A549 (cell line): Measurements from ENCODE around the gene HCFC1R1. TPM values are rescaled to one million over a fixed set of nuclear protein-coding genes. Genes with fewer than 3 reads are reported as not detected.

Experiments
- ATAC-seq, 2 experiments: fragments of 200-7000 bp in 1 of 2; fragments of >200 bp in 1 of 2; cut with Nextera tagmentation in 1 of 2; cut with Tn5 transposase in 1 of 2; 3 replicates each; pipeline versions ENCODE4 v1.8.0 to v1.9.1; 2018 to 2020; ENCODE audit warnings: mild to moderate bottlenecking in 1 of 2, moderate library complexity in 1 of 2
- CTCF ChIA-PET: fragments of 300-600 bp; sonication (Branson Sonifier 250); formaldehyde crosslinking; extraction: SDS; loops from one replicate; lab custom pipeline; 2021; ENCODE audit warnings: antibody characterized with exemption, inconsistent platforms; lab: Yijun Ruan, JAX
- POLR2A ChIA-PET: fragments of 350-600 bp; formaldehyde crosslinking; extraction: SDS; loops from one replicate; lab custom pipeline; 2021; ENCODE audit warnings: antibody characterized with exemption, inconsistent platforms; lab: Yijun Ruan, JAX
- DNase-seq, 2 experiments: peaks; one replicate each; pipeline versions ENCODE4 v3.0.0 to v3.0.0-alpha.2; 2011 to 2016; ENCODE audit warnings: low read depth in 1 of 2, low spot score in 1 of 2
- FAIRE-seq: peaks from 2 replicates; lab custom pipeline; 2011; peaks lifted over from hg19 to GRCh38; lab: Jason Lieb, UNC
- H3K27ac ChIP-seq, 2 experiments: fragments of >200 bp; sonication (Bioruptor Twin); formaldehyde crosslinking; 3 replicates each; pipeline ENCODE4 v1.5.1; 2016 to 2017
- H3K4me1 ChIP-seq: fragments of >200 bp; sonication (Bioruptor Twin); formaldehyde crosslinking; 3 replicates; pipeline ENCODE4 v1.6.1; 2016
- H3K4me2 ChIP-seq: fragments of >200 bp; sonication (Bioruptor Twin); formaldehyde crosslinking; 3 replicates; pipeline ENCODE4 v1.6.1; 2016
- H3K4me3 ChIP-seq: fragments of >200 bp; sonication (Bioruptor Twin); formaldehyde crosslinking; 3 replicates; pipeline ENCODE4 v1.5.1; 2016
- H3K9me3 ChIP-seq: fragments of >200 bp; sonication (Bioruptor Twin); formaldehyde crosslinking; 3 replicates; pipeline ENCODE4 v1.6.1; 2016
- ATOH8 ChIP-seq: fragments of 250-450 bp; sonication (Bioruptor Pico); IDR thresholded peaks from 2 replicates; pipeline ENCODE4 v1.5.0; 2020; ENCODE audit warnings: low read depth, mild to moderate bottlenecking, moderate library complexity
- CBX8 ChIP-seq: fragments of 200-600 bp; sonication (generic); IDR thresholded peaks from 2 replicates; pipeline ENCODE4 v1.6.1; 2016
- E2F6 ChIP-seq: IDR thresholded peaks from 2 replicates; pipeline ENCODE4 v1.6.1; 2012; ENCODE audit warnings: low read depth, borderline replicate concordance
- FOSL2 ChIP-seq, 2 experiments: fragments of 450-650 bp in 1 of 2; fragments of >200 bp in 1 of 2; sonication (Bioruptor Twin) in 1 of 2; formaldehyde crosslinking; IDR thresholded peaks; 2 replicates each; pipeline versions ENCODE4 v1.5.0 to v1.6.1; 2016 to 2020; ENCODE audit warnings: mild to moderate bottlenecking in 1 of 2, moderate library complexity in 1 of 2
- FOXS1 ChIP-seq: fragments of 250-450 bp; sonication (Bioruptor Pico); IDR thresholded peaks from 2 replicates; pipeline ENCODE4 v1.5.0; 2020; ENCODE audit warnings: mild to moderate bottlenecking, moderate library complexity
- GATA3 ChIP-seq: IDR thresholded peaks from 2 replicates; pipeline ENCODE4 v1.6.1; 2012; ENCODE audit warnings: borderline replicate concordance
- JUN ChIP-seq, 2 experiments: fragments of >200 bp; sonication (Bioruptor Twin); formaldehyde crosslinking; IDR thresholded peaks; 2 replicates in 1 of 2; 3 replicates in 1 of 2; pipeline ENCODE4 v1.6.1; 2016 to 2017
- MYC ChIP-seq: IDR thresholded peaks from 2 replicates; pipeline ENCODE4 v1.6.1; 2012; ENCODE audit warnings: mild to moderate bottlenecking, inconsistent platforms, low read length, improper control_type of control experiment, borderline replicate concordance
- NPAS2 ChIP-seq: fragments of 250-450 bp; sonication (Bioruptor Pico); IDR thresholded peaks from 2 replicates; pipeline ENCODE4 v1.8.0; 2022; ENCODE audit warnings: mild to moderate bottlenecking, moderate library complexity, borderline replicate concordance
- NR3C1 ChIP-seq: fragments of >200 bp; sonication (Bioruptor Twin); formaldehyde crosslinking; IDR thresholded peaks from 3 replicates; pipeline ENCODE4 v1.6.1; 2017
- PBX3 ChIP-seq: IDR thresholded peaks from 2 replicates; pipeline ENCODE4 v1.6.1; 2012
- PHF8 ChIP-seq: fragments of 200-600 bp; sonication (generic); IDR thresholded peaks from 2 replicates; pipeline ENCODE4 v1.6.1; 2016; ENCODE audit warnings: low read depth, mild to moderate bottlenecking, antibody characterized with exemption, moderate library complexity, borderline replicate concordance
- POLR2A ChIP-seq: IDR thresholded peaks from 2 replicates; pipeline ENCODE4 v1.6.1; 2012; ENCODE audit warnings: mild to moderate bottlenecking, low read length
- RFX5 ChIP-seq: fragments of 450-650 bp; IDR thresholded peaks from 2 replicates; pipeline ENCODE4 v1.7.1; 2014; ENCODE audit warnings: antibody characterized with exemption, mild to moderate bottlenecking, moderate library complexity
- ZFP36 ChIP-seq: fragments of 450-650 bp; IDR thresholded peaks from 2 replicates; pipeline ENCODE4 v1.6.1; 2014; ENCODE audit warnings: borderline replicate concordance; ENCODE audit not compliant: partially characterized antibody
- WGBS: methylation state at CpG from one replicate; pipeline ENCODE4 v1.1.6; 2017; ENCODE audit errors: missing lambda C conversion rate; 5-methylcytosine and 5-hydroxymethylcytosine counted together
- polyA plus RNA-seq, 4 experiments: library from polyadenylated mRNA; depleted of rRNA in 3 of 4; stranded (reverse); fragments of >200 nt; fragmentation: RNase III in 1 of 4; extraction: RNeasy Plus Mini Kit Qiagen cat#74134 plus additional on column Dnase treatment in 1 of 4; gene quantifications; 2 replicates in 3 of 4; 3 replicates in 1 of 4; pipeline ENCODE4 v1.2.3, GENCODE V29; 2011 to 2017
- TF ChIP-seq, protein P1 (sequence below): IDR thresholded peaks from 2 replicates; pipeline ENCODE4 v1.6.1; 2012
- TF ChIP-seq, protein P2 (sequence below): fragments of >200 bp; sonication (Bioruptor Twin); formaldehyde crosslinking; IDR thresholded peaks from 3 replicates; pipeline ENCODE4 v1.6.1; 2016

Gene HCFC1R1
- polyA plus RNA-seq, 2 of the 4 experiments (the other 2 are of a cell fraction) = 46.4 to 179 TPM

- ChIA-PET POLR2A (interaction anchor here (0.6 to 2.2 kb wide), 5 partner anchors 8 to 44 kb away, joined by 3 to 13 read pairs (median 4); partner anchors contain the start of genes KREMEN2, PAQR4 and TNFRSF12A), CTCF (interaction anchor here (0.6 to 3.9 kb wide), 10 partner anchors 9 to 149 kb away, joined by 3 to 27 read pairs (median 4); partner anchors contain the start of gene PAQR4)
- peak; percentile 28; the same call in 1 of the 2 replicates for TF ChIP-seq RFX5
- no peak for TF ChIP-seq NR3C1
- peak; percentile 63; the same call in 1 of the 2 replicates for TF ChIP-seq E2F6
- peak; percentile 83 to 87 for TF ChIP-seq JUN (IDR thresholded peaks at IDR 0.05)
- TF ChIP-seq GATA3 = peak; percentile 18; the same call in 1 of the 2 replicates
- TF ChIP-seq, protein P1, sequence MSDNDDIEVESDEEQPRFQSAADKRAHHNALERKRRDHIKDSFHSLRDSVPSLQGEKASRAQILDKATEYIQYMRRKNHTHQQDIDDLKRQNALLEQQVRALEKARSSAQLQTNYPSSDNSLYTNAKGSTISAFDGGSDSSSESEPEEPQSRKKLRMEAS = peak; percentile 42
- 0 out of 2 replicates have a peak, but pooled peaks have one; percentile 54 for TF ChIP-seq MYC
- TF ChIP-seq, protein P2, sequence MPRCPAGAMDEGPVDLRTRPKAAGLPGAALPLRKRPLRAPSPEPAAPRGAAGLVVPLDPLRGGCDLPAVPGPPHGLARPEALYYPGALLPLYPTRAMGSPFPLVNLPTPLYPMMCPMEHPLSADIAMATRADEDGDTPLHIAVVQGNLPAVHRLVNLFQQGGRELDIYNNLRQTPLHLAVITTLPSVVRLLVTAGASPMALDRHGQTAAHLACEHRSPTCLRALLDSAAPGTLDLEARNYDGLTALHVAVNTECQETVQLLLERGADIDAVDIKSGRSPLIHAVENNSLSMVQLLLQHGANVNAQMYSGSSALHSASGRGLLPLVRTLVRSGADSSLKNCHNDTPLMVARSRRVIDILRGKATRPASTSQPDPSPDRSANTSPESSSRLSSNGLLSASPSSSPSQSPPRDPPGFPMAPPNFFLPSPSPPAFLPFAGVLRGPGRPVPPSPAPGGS = peak; percentile 89; the same call in 2 of the 3 replicates
- TF ChIP-seq ATOH8 = 0 out of 2 replicates have a peak, but pooled peaks have one; percentile 7
- peak; percentile 80 for TF ChIP-seq PHF8
- peak; percentile 92 for TF ChIP-seq POLR2A
- TF ChIP-seq CBX8 = no peak
- no peak for TF ChIP-seq FOSL2 (IDR thresholded peaks at IDR 0.05)
- TF ChIP-seq FOSL2 (CRISPR knock-in tag; IDR thresholded peaks at IDR 0.05) = no peak
- peak; percentile 96 for TF ChIP-seq ZFP36
- DNase-seq = peak; percentile 85 to 98
- H3K4me1 ChIP-seq = peaks cover 18% of the 10 kb centered on the region; the same call in 2 of the 3 replicates
- 14% methylated on average over 48 of the region's 91 CpGs for WGBS
- H3K4me2 ChIP-seq = peak within 1 kb of the TSS; percentile 85
- peak within 1 kb of the TSS; percentile 71 for H3K4me3 ChIP-seq
- peak; percentile 70 to 82 for ATAC-seq
- H3K9me3 ChIP-seq = no peaks in the 10 kb centered on the region
- H3K27ac ChIP-seq = peak within 1 kb of the TSS; percentile 91 to 95
- FAIRE-seq = no peak
Measured at GRCh38 chr16:2980227-2981176, 43.2 kb downstream of the HCFC1R1 start, which contains the start of gene PKMYT1. Gene PKMYT1, minus strand, starts transcription at chr16:2980446. Its CDS starts 789 bp downstream, at chr16:2979657.

- peak overlapping the region; percentile 91 to 95 for H3K27ac ChIP-seq
- peak overlapping the region; percentile 71 for H3K4me3 ChIP-seq
- H3K9me3 ChIP-seq = no peaks in the 10 kb centered on the region
- CTCF ChIA-PET = interaction anchor here (1.4 to 3.9 kb wide), 4 partner anchors 8 to 21 kb away, joined by 4 to 27 read pairs (median 13); partner anchors contain the start of gene PAQR4
- H3K4me2 ChIP-seq = peak overlapping the region; percentile 85
- POLR2A ChIA-PET = interaction anchor here (0.8 to 2.2 kb wide), 4 partner anchors 7 to 41 kb away, joined by 3 to 13 read pairs (median 6); partner anchors contain the start of genes KREMEN2, PAQR4 and TNFRSF12A
- H3K4me1 ChIP-seq = peaks cover 18% of the 10 kb centered on the region; the same call in 2 of the 3 replicates
- 4% methylated on average over 24 of the region's 43 CpGs for WGBS
- ATAC-seq (peak; percentile 14 to 37; a peak in 3 of 6 replicates), DNase-seq (no peak), FAIRE-seq (no peak)
- TF ChIP-seq NPAS2 (CRISPR knock-in tag) = no peak
- TF ChIP-seq PBX3 = 0 out of 2 replicates have a peak, but pooled peaks have one; percentile 16
- no peak for TF ChIP-seq ZFP36
- TF ChIP-seq FOXS1 (CRISPR knock-in tag) = no peak
Measured at GRCh38 chr16:2979669-2980226, 44.0 kb downstream of the HCFC1R1 start.
